Stimulated activated naive CD4-positive, alpha-beta T cell (primary cell): ENCODE data around the gene PPP1R3F.
"Not testable (repeated sequence)": the region's sequence is repeated elsewhere in the genome, so short reads cannot be mapped to it uniquely, and the experiment has no call there.

Source experiments
- DNase-seq, 6 experiments: peaks; one replicate each; lab custom pipeline; 2025; lab: John Stamatoyannopoulos, UW

Gene PPP1R3F

GRCh38 chrX:49316085-49316484 is 46.5 kb downstream of the PPP1R3F start:
- DNase-seq, result no peak

GRCh38 chrX:49321737-49322136 is 52.1 kb downstream of the PPP1R3F start, which contains the start of gene GAGE12J:
TSS of gene GAGE12J (plus strand) at chrX:49322037. CDS start at chrX:49323194, 1,157 bp downstream.
- DNase-seq, result not testable (repeated sequence)

- DNase-seq, result not testable (repeated sequence)
These were observed 52.7 kb downstream of the PPP1R3F start for GRCh38 chrX:49322266-49322665.

GRCh38 chrX:49323735-49324134 is 54.1 kb downstream of the PPP1R3F start:
- DNase-seq, result not testable (repeated sequence)

GRCh38 chrX:49330421-49330820 is 60.8 kb downstream of the PPP1R3F start:
- DNase-seq, result not testable (repeated sequence)

GRCh38 chrX:49331282-49331681 is 61.7 kb downstream of the PPP1R3F start, which contains the start of gene GAGE13:
TSS of gene GAGE13 (plus strand) at chrX:49331582. CDS start at chrX:49332738, 1,156 bp downstream.
- DNase-seq, result not testable (repeated sequence)

- not testable (repeated sequence) for DNase-seq
These were observed 62.2 kb downstream of the PPP1R3F start for GRCh38 chrX:49331841-49332240.
